Right atrium auricular region (tissue), 2 donors: ENCODE results near the gene ANO4. TPM values are rescaled to one million over a fixed set of nuclear protein-coding genes. Genes with fewer than 3 reads are reported as not detected.

Experiments used
- DNase-seq: peaks from one replicate; pipeline ENCODE4 v3.0.0-alpha.2; 2019; ENCODE audit warnings: low spot score
- H3K27ac ChIP-seq, 2 donors: fragments of 200-600 bp; sonication (generic); 1 replicate in 1 of 2; 2 replicates in 1 of 2; pipeline ENCODE4 v1.5.1; 2016 to 2019
- H3K27me3 ChIP-seq, 2 donors: fragments of 200-600 bp; sonication (generic); one replicate each; pipeline versions ENCODE4 v1.5.1 to v1.6.0; 2017 to 2019
- H3K36me3 ChIP-seq: fragments of 200-600 bp; sonication (generic); one replicate; pipeline ENCODE4 v1.5.1; 2016
- H3K4me1 ChIP-seq, 2 donors: fragments of 200-600 bp; sonication (generic); one replicate each; pipeline versions ENCODE4 v1.5.1 to v1.6.0; 2017 to 2019
- H3K4me3 ChIP-seq, 2 donors: fragments of 200-600 bp; sonication (generic); 1 replicate in 1 of 2; 2 replicates in 1 of 2; pipeline ENCODE4 v1.5.1; 2017 to 2019; ENCODE audit warnings: mild to moderate bottlenecking in 1 of 2, moderate library complexity in 1 of 2
- H3K9me3 ChIP-seq, 2 donors: fragments of 200-600 bp; sonication (generic); one replicate each; pipeline ENCODE4 v1.5.1; 2019
- total RNA-seq, 2 donors: library from RNA; depleted of rRNA; stranded (reverse); fragments of >200 nt; gene quantifications; one replicate each; pipeline ENCODE4 v1.1.0, GENCODE V29; 2016
- TF ChIP-seq, protein P1 (sequence below), 2 donors: fragments of 200-600 bp; sonication (generic); IDR thresholded peaks; one replicate each; pipeline ENCODE4 v1.5.1; 2019; ENCODE audit warnings: antibody characterized with exemption in 2 of 2

The ANO4 gene
- total RNA-seq, 2 donors from 2014 or later, result 0.47 TPM; not detected in 1

DNA sequence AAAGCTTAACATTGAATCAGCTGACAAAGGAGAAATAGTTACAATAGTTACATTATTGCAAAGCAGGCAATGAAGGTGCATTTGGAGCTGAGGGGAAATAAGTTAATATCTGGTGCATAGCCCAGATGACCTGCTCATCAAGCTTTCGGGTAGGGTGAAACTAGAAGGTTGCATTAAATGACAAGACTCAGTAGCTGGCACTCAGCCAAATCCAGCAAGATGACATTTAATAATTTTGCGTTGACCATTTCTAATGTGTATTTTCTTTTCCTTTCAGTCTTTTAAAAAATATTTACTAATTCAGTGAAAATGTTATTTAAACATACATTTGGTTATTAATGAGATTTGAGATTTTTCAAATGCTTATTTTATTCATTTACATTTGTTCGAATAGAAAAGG lies 226.9 kb downstream of the ANO4 start:
- TF ChIP-seq, protein P1, sequence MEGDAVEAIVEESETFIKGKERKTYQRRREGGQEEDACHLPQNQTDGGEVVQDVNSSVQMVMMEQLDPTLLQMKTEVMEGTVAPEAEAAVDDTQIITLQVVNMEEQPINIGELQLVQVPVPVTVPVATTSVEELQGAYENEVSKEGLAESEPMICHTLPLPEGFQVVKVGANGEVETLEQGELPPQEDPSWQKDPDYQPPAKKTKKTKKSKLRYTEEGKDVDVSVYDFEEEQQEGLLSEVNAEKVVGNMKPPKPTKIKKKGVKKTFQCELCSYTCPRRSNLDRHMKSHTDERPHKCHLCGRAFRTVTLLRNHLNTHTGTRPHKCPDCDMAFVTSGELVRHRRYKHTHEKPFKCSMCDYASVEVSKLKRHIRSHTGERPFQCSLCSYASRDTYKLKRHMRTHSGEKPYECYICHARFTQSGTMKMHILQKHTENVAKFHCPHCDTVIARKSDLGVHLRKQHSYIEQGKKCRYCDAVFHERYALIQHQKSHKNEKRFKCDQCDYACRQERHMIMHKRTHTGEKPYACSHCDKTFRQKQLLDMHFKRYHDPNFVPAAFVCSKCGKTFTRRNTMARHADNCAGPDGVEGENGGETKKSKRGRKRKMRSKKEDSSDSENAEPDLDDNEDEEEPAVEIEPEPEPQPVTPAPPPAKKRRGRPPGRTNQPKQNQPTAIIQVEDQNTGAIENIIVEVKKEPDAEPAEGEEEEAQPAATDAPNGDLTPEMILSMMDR (IDR thresholded peaks at IDR 0.05), result no peak
- Histone ChIP-seq H3K36me3 (no peaks in the 10 kb centered on the region), H3K4me3 (no peak overlapping the region), H3K9me3 (no peaks in the 10 kb centered on the region), H3K27ac (no peak overlapping the region), H3K4me1 (no peaks in the 10 kb centered on the region), H3K27me3 (no peaks in the 10 kb centered on the region)
- no peak for DNase-seq

DNA sequence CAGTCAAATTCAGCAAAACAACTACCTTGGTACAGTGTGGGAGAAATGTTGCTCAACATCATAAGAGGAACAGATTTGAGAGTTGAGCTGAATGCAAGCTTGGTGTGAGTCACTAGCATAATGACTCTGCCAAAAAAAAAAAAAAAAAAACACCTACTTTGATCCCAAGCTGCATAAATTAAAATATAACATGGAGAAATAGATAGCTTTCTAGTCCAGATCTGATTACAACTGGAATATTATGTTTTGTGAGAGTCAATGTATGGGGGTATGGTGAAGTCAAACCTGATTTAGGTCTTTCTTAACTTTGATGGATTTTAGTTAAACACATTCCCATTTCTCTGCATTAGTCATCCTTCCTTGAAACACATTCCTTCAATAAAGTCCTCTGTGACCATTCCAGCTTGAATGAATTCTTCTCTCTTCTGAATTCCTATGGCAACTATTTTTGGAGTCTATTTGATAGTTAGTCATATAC lies 227.4 kb downstream of the ANO4 start:
- Histone ChIP-seq H3K36me3 (no peaks in the 10 kb centered on the region), H3K9me3 (no peaks in the 10 kb centered on the region), H3K4me1 (no peaks in the 10 kb centered on the region), H3K27ac (no peak overlapping the region), H3K27me3 (no peaks in the 10 kb centered on the region), H3K4me3 (no peak overlapping the region)
- no peak for DNase-seq
- TF ChIP-seq, protein P1 (IDR thresholded peaks at IDR 0.05), result no peak

DNA sequence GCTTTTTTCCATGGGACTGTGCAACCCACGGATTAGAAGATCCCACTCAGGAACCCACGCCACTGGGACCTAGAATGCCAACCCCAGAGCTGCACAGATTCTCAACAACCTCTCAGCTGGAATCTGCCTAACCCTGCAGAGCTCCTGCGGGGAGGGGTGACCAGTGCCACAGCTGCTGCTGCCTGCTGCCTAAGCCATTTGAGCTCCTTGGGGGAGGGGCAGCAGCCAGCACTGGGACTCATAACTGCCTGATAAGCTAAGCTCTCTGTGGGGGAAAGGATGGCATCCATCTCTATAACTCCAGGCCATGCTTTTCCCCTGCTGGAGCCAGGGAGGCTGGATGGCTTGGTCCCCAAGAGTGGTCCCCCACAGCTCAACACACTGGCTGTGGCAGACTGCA lies 232.6 kb downstream of the ANO4 start:
- TF ChIP-seq, protein P1 (IDR thresholded peaks at IDR 0.05), result no peak
- no peak overlapping the region for H3K4me3 ChIP-seq
- no peaks in the 10 kb centered on the region for H3K27me3 ChIP-seq
- H3K27ac ChIP-seq, result no peak overlapping the region
- no peaks in the 10 kb centered on the region for H3K4me1 ChIP-seq
- DNase-seq, result no peak
- no peaks in the 10 kb centered on the region for H3K36me3 ChIP-seq
- H3K9me3 ChIP-seq, result peaks cover 0 to 27% of the 10 kb centered on the region in 2 donors

DNA sequence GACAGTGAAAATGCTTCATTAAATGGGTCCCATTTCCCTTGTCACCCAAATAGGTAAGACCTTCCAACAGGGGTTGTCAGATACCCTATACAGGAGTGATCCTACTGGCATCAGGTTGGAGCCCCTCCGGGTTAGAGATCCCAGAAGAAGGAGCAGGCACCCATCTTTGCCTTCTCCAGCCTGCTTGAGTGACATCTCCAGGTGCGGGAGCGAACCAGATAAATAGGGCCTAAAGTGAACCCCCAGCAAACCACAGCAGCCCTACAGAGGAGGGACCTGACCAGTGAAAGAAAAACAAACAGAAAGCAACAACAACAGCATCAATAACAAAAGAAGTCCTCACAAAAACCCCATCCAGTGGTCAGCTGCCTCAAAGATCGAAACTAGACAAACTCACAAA lies 233.2 kb downstream of the ANO4 start:
- TF ChIP-seq, protein P1 (IDR thresholded peaks at IDR 0.05), result no peak
- peaks cover 0 to 28% of the 10 kb centered on the region in 2 donors for H3K9me3 ChIP-seq
- H3K36me3 ChIP-seq, result no peaks in the 10 kb centered on the region
- H3K27ac ChIP-seq, result no peak overlapping the region
- H3K27me3 ChIP-seq, result no peaks in the 10 kb centered on the region
- H3K4me1 ChIP-seq, result no peaks in the 10 kb centered on the region
- H3K4me3 ChIP-seq, result no peak overlapping the region
- DNase-seq, result no peak

DNA sequence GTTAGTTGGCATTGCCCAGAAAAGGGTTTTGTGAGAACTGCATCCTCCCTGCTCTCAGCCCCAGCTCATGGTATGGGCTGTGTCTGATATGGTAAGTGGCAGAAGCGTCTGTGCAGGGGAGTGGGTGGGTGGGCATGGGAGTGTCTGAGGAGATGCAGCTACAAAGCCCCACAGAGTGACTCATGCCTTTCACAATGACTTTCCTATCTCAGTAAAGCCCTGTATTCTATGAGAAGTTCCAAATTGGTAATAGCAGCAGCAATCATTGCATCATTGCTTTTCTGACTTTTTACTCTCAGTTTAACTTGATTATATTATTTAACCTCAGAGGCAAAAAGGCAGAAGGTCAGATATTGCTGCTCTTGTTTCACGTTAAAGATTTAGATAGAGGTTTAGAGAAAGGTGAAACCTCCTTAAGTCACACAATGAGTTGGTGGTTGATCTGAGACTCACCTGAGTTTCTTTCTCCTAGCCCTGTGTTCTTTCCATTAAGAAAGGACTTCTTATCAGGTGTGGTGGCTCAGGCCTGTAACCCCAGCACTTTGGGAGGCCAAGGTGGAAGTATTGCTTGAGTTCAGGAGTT lies 243.8 kb downstream of the ANO4 start:
- no peaks in the 10 kb centered on the region for H3K36me3 ChIP-seq
- no peak overlapping the region for H3K27ac ChIP-seq
- TF ChIP-seq, protein P1 (IDR thresholded peaks at IDR 0.05), result no peak
- H3K27me3 ChIP-seq, result no peaks in the 10 kb centered on the region
- H3K4me3 ChIP-seq, result no peak overlapping the region
- no peaks in the 10 kb centered on the region for H3K4me1 ChIP-seq
- no peak for DNase-seq
- H3K9me3 ChIP-seq, result peaks cover 0 to 4% of the 10 kb centered on the region in 2 donors
